ENCODE data around the gene BHLHE40. TPM values are rescaled to one million over a fixed set of nuclear protein-coding genes. Genes with fewer than 3 reads are reported as not detected.

Gene BHLHE40
- total and polyA plus RNA-seq, 2 of the 8 experiments (the other 6 are each of a cell fraction or from before 2014, with no cell fraction given) = 1.5 to 2.2 TPM

- H4K5ac ChIP-seq (ENCODE audit: insufficient read length, low read depth, low read length) = no peak overlapping the region
- no peak overlapping the region for H3K14ac ChIP-seq (ENCODE audit: insufficient read length)
- no peak overlapping the region for H3K18ac ChIP-seq (ENCODE audit: extremely low read depth, low read length)
- no peaks in the 10 kb centered on the region for H4K20me1 ChIP-seq (replicated peaks in 1 of 2; ENCODE audit: control insufficient read depth in 1 of 2, insufficient read depth in 2 of 2, low read length in 2 of 2)
- H2AFZ ChIP-seq (ENCODE audit: low read length) = no peak overlapping the region
- no peak overlapping the region for H2BK120ac ChIP-seq (replicated peaks; ENCODE audit: low read depth, low read length)
- 88% methylated on average over 4 of the region's 4 CpGs; no CpG with 5 or more reads in 1 of the 2 experiments for WGBS, 2 experiments (ENCODE audit: extremely low coverage in 1 of 2, insufficient coverage in 1 of 2, insufficient read length in 1 of 2, insufficient replicate concordance in 2 of 2, low coverage in 1 of 2, low lambda C conversion rate in 2 of 2, missing lambda C conversion rate in 1 of 2)
- H3K36me3 ChIP-seq (ENCODE audit: control insufficient read depth in 2 of 4, insufficient read depth in 4 of 4, low read length in 3 of 4) = no peaks in the 10 kb centered on the region
- no peak overlapping the region for H2BK20ac ChIP-seq (ENCODE audit: low read length)
- no peak overlapping the region for H4K8ac ChIP-seq (ENCODE audit: extremely low read depth, insufficient read depth, low read length)
- DNase-seq (ENCODE audit: low read depth in 1 of 2, low spot score in 2 of 2) = no peak
- no peak for FAIRE-seq
- no peak overlapping the region for H3K4ac ChIP-seq (replicated peaks; ENCODE audit: insufficient read length, low read depth, low read length)
- POLR2A ChIA-PET (ENCODE audit: partially characterized antibody) = no interaction called here
- no peak overlapping the region for H2AK5ac ChIP-seq (ENCODE audit: low read depth, low read length)
- no peaks in the 10 kb centered on the region for H3K27me3 ChIP-seq (replicated peaks in 1 of 4; ENCODE audit: control insufficient read depth in 3 of 4, extremely low read depth in 1 of 4, insufficient read depth in 3 of 4, low read length in 3 of 4)
- no peak overlapping the region for H3K56ac ChIP-seq (replicated peaks; ENCODE audit: insufficient read length, low read depth, low read length)
- no peak overlapping the region for H3K4me2 ChIP-seq (ENCODE audit: insufficient read depth in 1 of 2, low read depth in 2 of 2, low read length in 2 of 2)
- H3K23me2 ChIP-seq (ENCODE audit: low read depth, low read length) = no peaks in the 10 kb centered on the region
- no peak overlapping the region for H2BK15ac ChIP-seq (ENCODE audit: low read length)
- H3K4me3 ChIP-seq (ENCODE audit: extremely low read depth in 1 of 4, insufficient read depth in 2 of 4, low read depth in 3 of 4, low read length in 4 of 4) = no peak overlapping the region
- H3K9ac ChIP-seq (replicated peaks in 1 of 4; ENCODE audit: extremely low read depth in 1 of 4, low read depth in 3 of 4, low read length in 3 of 4) = no peak overlapping the region
- no peak overlapping the region for H3K27ac ChIP-seq (ENCODE audit: low read depth, low read length)
- H3K4me1 ChIP-seq (replicated peaks in 1 of 4; ENCODE audit: control insufficient read depth in 3 of 4, insufficient read depth in 4 of 4, low read length in 3 of 4) = no peaks in the 10 kb centered on the region
- CTCF ChIA-PET (ENCODE audit: partially characterized antibody) = interaction anchor here (1.3 to 2.2 kb wide), 4 partner anchors 10 to 238 kb away, joined by 3 to 19 read pairs (median 4); no protein-coding TSS in a partner anchor
- H3K79me1 ChIP-seq (ENCODE audit: low read depth, low read length) = no peaks in the 10 kb centered on the region
- peaks cover 2 to 6% of the 10 kb centered on the region in 2 experiments; a peak in 2 of 4 replicates for H3K9me3 ChIP-seq (ENCODE audit: insufficient read depth in 2 of 2, low read depth in 1 of 2, low read length in 1 of 2)
- no peak for TF ChIP-seq KDM1A (IDR thresholded peaks at IDR 0.05; ENCODE audit: borderline replicate concordance, low read length)
- TF ChIP-seq CREB1 (IDR thresholded peaks at IDR 0.05) = no peak
- no peak for TF ChIP-seq MAX (IDR thresholded peaks at IDR 0.05)
- no peak for TF ChIP-seq POU5F1 (IDR thresholded peaks at IDR 0.05; ENCODE audit: low read depth, low read length)
- TF ChIP-seq MAFK (IDR thresholded peaks at IDR 0.05; ENCODE audit: low read depth, low read length) = no peak
- no peak for TF ChIP-seq CHD2 (IDR thresholded peaks at IDR 0.05; ENCODE audit: low read length)
- no peak for TF ChIP-seq KDM5A (IDR thresholded peaks at IDR 0.05; ENCODE audit: low read length)
- no peak for TF ChIP-seq TBP (IDR thresholded peaks at IDR 0.05; ENCODE audit: low read depth, low read length)
- no peak for TF ChIP-seq CTBP2 (IDR thresholded peaks at IDR 0.05; ENCODE audit: borderline replicate concordance, insufficient read depth, insufficient read length, low read length)
- no peak for TF ChIP-seq GTF2F1 (IDR thresholded peaks at IDR 0.05; ENCODE audit: borderline replicate concordance, low read depth, low read length)
- TF ChIP-seq PHF8 (conservative IDR thresholded peaks at IDR 0.05; ENCODE audit: low read depth, low read length) = no peak
- no peak for TF ChIP-seq CEBPB (IDR thresholded peaks at IDR 0.05; ENCODE audit: low read depth, low read length)
- TF ChIP-seq POLR2AphosphoS5 (IDR thresholded peaks at IDR 0.05; ENCODE audit: low read depth, low read length) = no peak
- no peak for TF ChIP-seq RFX5 (IDR thresholded peaks at IDR 0.05; ENCODE audit: borderline replicate concordance, low read depth, low read length)
- H2BK5ac ChIP-seq (ENCODE audit: low read depth, low read length) = no peak overlapping the region
- no peak overlapping the region for H2BK12ac ChIP-seq (ENCODE audit: low read depth, low read length)
- H4K91ac ChIP-seq (replicated peaks; ENCODE audit: insufficient read length, low read length) = no peak overlapping the region
- H3K79me2 ChIP-seq (ENCODE audit: control insufficient read depth in 1 of 2, insufficient read depth in 2 of 2, low read length in 2 of 2) = no peaks in the 10 kb centered on the region
- no peak overlapping the region for H3K23ac ChIP-seq (ENCODE audit: insufficient read length)
These were observed 20.1 kb upstream of the BHLHE40 start for GRCh38 chr3:4959180-4959579.
